ENCODE data around the gene OR52B6. TPM values are rescaled to one million over a fixed set of nuclear protein-coding genes. Genes with fewer than 3 reads are reported as not detected.
"Not testable (repeated sequence)": the region's sequence is repeated elsewhere in the genome, so short reads cannot be mapped to it uniquely, and the experiment has no call there.

The OR52B6 gene
- total RNA-seq, 4 donors from 2014 or later = not detected

DNA sequence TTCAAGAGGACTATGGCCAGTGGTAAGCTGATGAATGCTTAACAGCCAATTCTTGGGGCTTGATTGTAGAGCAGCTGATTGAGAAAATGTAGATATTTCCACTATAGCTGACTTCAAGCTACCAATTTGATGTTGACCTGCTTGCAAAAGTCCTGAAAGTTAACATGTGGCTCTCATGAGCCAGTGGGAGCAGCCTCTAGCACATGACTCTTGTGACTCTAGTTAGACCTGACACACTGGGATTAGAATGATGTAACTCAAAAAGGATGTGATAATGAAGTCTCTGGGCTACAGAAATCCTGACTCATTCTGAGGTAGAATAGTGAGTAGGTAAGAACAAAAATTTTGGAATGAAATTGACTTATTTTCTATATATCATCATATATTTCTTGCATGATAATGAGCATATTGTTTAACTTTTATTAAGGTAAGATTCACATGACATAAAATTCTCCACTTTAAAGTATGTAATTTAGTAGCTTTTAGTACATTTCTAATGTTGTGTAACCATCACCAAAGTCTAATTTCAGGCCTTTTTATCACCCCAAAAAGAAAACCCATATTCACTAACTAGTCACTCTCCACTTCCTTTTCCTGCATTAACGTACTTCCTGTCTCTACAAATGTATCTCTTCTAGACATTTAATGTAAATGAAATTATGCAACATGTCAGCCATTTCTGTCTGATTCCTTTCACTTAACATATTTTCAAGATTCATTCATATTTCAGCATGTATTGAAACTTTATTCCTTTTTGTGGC, 16.2 kb upstream of the OR52B6 start:
- TF ChIP-seq, protein P1, sequence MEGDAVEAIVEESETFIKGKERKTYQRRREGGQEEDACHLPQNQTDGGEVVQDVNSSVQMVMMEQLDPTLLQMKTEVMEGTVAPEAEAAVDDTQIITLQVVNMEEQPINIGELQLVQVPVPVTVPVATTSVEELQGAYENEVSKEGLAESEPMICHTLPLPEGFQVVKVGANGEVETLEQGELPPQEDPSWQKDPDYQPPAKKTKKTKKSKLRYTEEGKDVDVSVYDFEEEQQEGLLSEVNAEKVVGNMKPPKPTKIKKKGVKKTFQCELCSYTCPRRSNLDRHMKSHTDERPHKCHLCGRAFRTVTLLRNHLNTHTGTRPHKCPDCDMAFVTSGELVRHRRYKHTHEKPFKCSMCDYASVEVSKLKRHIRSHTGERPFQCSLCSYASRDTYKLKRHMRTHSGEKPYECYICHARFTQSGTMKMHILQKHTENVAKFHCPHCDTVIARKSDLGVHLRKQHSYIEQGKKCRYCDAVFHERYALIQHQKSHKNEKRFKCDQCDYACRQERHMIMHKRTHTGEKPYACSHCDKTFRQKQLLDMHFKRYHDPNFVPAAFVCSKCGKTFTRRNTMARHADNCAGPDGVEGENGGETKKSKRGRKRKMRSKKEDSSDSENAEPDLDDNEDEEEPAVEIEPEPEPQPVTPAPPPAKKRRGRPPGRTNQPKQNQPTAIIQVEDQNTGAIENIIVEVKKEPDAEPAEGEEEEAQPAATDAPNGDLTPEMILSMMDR (IDR thresholded peaks at IDR 0.05) = no peak
- DNase-seq (ENCODE audit: low spot score) = no peak
- ATAC-seq (ENCODE audit: low FRiP score) = no peak

DNA sequence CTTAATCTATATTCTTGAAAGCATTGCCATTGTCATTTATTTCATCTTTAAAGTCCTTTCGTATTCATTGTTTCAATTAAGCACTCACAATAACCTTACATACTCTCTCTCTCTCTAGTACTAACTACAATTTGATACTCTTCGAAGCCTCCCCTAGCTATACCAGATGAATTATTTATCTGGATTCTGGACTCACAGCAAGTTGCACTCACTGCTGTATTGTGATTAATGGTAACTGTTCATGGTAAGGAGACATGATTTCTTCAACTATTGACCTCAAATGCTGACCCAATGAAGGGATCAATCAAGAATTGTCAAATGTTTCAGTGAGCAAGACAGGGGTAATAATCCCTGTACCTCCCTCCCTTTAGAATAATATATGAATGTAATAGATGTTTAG, 6.0 kb upstream of the OR52B6 start:
- no peak for ATAC-seq (ENCODE audit: low FRiP score)

DNA sequence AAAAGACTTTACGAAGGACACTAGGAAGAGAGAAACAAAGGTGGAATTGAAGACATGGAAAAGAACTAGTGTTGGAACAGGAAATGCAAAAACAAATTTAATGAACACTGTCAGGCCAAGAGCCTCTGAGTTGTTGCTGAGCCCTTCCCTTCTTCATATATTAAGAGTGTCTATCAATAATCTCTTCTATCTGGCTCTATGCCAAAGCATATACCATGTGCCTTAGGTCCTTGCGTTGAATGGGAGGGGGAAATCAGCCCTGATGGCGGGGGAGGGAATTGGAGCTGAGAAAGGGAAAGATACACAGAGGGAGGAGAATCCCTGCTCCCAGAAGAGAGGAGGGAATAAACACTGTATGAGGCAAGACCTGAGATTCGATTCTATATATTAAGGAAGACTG, 5.5 kb upstream of the OR52B6 start:
- no peak for ATAC-seq (ENCODE audit: low FRiP score)

More for the DNA sequence above, 6.0 kb upstream of the OR52B6 start:
- TF ChIP-seq, protein P1 (IDR thresholded peaks at IDR 0.05) = no peak
- DNase-seq (ENCODE audit: low spot score) = no peak

DNA sequence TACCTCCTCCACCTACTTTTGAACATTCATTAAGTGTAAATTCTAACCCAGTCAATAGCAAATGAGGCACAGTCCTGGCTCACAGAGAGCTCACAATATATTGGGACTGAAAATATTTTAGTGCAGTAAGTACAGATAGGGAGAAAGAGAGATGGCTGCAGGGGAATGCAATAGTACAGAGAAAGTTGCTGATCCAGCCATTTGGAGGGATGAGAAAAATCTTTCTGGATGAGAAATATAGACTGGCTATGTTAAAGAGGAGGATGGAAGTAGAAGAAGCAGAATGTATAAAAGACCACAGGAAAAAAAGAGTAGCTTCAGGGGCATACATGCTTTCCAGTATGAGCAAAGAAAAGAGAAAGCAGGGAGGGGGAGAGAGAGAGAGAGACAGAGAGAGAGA, 3.6 kb upstream of the OR52B6 start:
- ATAC-seq (ENCODE audit: low FRiP score) = no peak

More for the DNA sequence above, 5.5 kb upstream of the OR52B6 start:
- DNase-seq (ENCODE audit: low spot score) = no peak
- TF ChIP-seq, protein P1 (IDR thresholded peaks at IDR 0.05) = no peak

DNA sequence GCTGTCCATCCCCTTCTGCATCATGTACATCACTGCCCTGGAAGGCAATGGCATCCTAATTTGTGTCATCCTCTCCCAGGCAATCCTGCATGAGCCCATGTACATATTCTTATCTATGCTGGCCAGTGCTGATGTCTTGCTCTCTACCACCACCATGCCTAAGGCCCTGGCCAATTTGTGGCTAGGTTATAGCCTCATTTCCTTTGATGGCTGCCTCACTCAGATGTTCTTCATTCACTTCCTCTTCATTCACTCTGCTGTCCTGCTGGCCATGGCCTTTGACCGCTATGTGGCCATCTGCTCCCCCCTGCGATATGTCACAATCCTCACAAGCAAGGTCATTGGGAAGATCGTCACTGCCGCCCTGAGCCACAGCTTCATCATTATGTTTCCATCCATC, 337 bp downstream of the OR52B6 start:
- ATAC-seq (ENCODE audit: low FRiP score) = no peak
- TF ChIP-seq, protein P1 (IDR thresholded peaks at IDR 0.05) = no peak
- no peak for DNase-seq (ENCODE audit: low spot score)

More for the DNA sequence above, 3.6 kb upstream of the OR52B6 start:
- TF ChIP-seq, protein P1 (IDR thresholded peaks at IDR 0.05) = no peak
- DNase-seq (ENCODE audit: low spot score) = no peak

DNA sequence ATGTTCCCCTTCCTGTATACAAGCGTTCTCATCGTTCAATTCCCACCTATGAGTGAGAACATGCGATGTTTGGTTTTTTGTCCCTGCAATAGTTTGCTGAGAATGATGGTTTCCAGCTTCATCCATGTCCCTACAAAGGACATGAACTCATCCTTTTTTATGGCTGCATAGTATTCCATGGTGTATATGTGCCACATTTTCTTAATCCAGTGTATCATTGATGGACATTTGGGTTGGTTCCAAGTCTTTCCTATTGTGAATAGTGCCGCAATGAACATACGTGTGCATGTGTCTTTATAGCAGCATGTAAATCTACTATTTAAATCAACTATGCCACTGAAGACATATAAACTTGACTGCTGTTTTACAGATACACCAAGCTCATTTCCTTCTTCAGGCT, 3.8 kb downstream of the OR52B6 start:
- ATAC-seq (ENCODE audit: low FRiP score); DNase-seq (ENCODE audit: low spot score): not testable (repeated sequence)

DNA sequence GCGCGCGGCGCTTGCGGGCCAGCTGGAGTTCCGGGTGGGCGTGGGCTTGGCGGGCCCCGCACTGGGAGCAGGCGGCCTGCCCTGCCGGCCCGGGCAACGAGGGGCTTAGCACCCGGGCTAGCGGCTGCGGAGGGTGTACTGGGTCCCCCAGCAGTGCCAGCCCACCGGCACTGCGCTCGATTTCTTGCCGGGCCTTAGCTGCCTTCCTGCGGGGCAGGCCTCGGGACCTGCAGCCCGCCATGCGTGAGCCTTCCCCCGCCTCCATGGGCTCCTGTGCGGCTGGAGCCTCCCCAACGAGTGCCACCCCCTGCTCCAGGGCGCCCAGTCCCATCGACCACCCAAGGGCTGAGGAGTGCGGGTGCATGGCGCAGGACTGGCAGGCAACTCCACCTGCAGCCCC, 9.2 kb downstream of the OR52B6 start:
- not testable (repeated sequence) for DNase-seq (ENCODE audit: low spot score); ATAC-seq (ENCODE audit: low FRiP score)

DNA sequence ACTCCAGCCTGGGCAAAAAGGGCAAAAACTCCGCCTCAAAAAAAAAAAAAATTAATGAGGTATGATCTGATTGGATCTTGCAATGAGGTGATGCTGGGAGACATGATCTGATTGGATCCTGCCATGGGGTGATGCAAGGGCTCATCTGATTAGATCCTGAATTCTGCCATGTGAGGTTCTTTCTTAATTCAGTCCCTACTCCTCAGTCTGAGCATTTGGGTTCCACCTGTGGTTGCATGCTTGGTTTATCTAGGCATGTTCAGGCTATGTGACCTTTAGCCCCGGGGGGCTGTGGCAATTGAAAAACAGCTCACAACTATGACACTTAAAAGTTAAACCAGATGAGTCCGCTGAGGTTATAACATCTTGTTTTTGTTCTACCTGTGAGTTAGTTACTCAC, 10.9 kb downstream of the OR52B6 start:
- TF ChIP-seq, protein P1 (IDR thresholded peaks at IDR 0.05) = no peak
- DNase-seq (ENCODE audit: low spot score) = no peak
- no peak for ATAC-seq (ENCODE audit: low FRiP score)
